Bronchial epithelial cell (primary cell): ENCODE results near the gene IMMT. TPM values are rescaled to one million over a fixed set of nuclear protein-coding genes. Genes with fewer than 3 reads are reported as not detected.

Experiments
- DNase-seq: peaks from one replicate; pipeline ENCODE4 v3.0.0-alpha.2; 2010; ENCODE audit warnings: low read depth
- FAIRE-seq: peaks from 2 replicates; lab custom pipeline; 2011; peaks lifted over from hg19 to GRCh38; lab: Jason Lieb, UNC
- H3K27me3 ChIP-seq: 2 replicates; pipeline ENCODE4 v1.5.1; 2011; ENCODE audit warnings: low read length; ENCODE audit not compliant: control insufficient read depth, insufficient read depth
- H3K36me3 ChIP-seq: 2 replicates; pipeline ENCODE4 v1.5.1; 2011; ENCODE audit warnings: low read length; ENCODE audit not compliant: control insufficient read depth, insufficient read depth
- H3K4me3 ChIP-seq: 2 replicates; pipeline ENCODE4 v1.5.1; 2011; ENCODE audit warnings: mild to moderate bottlenecking, low read depth, low read length, control low read depth
- CTCF ChIP-seq: IDR thresholded peaks from 2 replicates; pipeline ENCODE4 v1.5.1; 2011; ENCODE audit warnings: mild to moderate bottlenecking, moderate library complexity, low read length, control low read depth, inconsistent platforms; ENCODE audit not compliant: insufficient read depth, severe bottlenecking
- total RNA-seq: library from RNA; depleted of rRNA; stranded (reverse); fragments of >200 nt; gene quantifications from 2 replicates; pipeline ENCODE4 v1.2.1, GENCODE V29; 2014

IMMT gene
- total RNA-seq, 1 donor from 2014 or later = 32.4 TPM

DNA sequence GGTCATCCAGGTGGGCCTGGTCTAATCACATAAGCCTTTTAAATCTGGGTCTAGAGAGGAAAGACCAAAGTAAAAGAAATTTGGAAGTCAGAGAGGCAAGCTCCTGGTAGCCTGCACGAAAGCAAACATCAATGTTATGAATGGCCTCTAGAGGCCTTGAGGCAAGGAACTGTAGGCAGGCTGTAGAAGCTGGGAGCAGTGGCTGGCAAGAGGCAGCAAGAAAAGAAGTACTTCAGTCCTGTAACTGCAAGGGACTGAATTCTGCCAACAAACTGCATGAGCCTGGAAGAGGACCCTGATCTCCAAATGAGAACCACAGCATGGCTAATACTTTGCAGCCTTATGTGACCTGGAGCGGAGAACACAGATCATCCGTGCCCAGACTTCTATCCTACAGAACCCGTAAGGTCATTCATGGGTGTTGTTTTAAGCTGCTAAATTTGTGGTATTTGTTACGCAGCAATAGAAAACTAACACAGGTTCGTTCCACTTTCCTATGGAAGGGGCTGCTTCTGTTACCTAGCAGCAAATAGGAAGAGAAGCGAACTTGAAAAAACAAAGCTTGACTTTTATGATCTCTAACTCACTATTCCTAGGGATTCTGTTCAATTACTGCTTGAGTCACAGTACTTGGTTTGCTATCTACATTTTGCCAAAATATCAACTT is 1.2 kb downstream of the IMMT start:
- no peak for DNase-seq
- peak overlapping the region; percentile 83 for H3K4me3 ChIP-seq
- no peak for TF ChIP-seq CTCF

GRCh38 chr2:86189782-86190416 is 5.4 kb downstream of the IMMT start:
- no peak overlapping the region for H3K4me3 ChIP-seq
- no peak for TF ChIP-seq CTCF
- no peak for DNase-seq
- no peaks in the 10 kb centered on the region for H3K27me3 ChIP-seq
- FAIRE-seq = no peak
- peaks cover 3% of the 10 kb centered on the region for H3K36me3 ChIP-seq

More for the DNA sequence above, 1.2 kb downstream of the IMMT start:
- FAIRE-seq = no peak
- Histone ChIP-seq H3K36me3 (peaks cover 3% of the 10 kb centered on the region), H3K27me3 (no peaks in the 10 kb centered on the region)

- no peak overlapping the region for H3K4me3 ChIP-seq
- FAIRE-seq = no peak
- no peaks in the 10 kb centered on the region for H3K27me3 ChIP-seq
- no peak for TF ChIP-seq CTCF
- H3K36me3 ChIP-seq = peaks cover 3% of the 10 kb centered on the region
- DNase-seq = no peak
Measured at GRCh38 chr2:86186431-86186830, 8.8 kb downstream of the IMMT start.

- Histone ChIP-seq H3K27me3 (no peaks in the 10 kb centered on the region), H3K36me3 (peaks cover 4% of the 10 kb centered on the region), H3K4me3 (no peak overlapping the region)
- no peak for FAIRE-seq
- TF ChIP-seq CTCF = no peak
- DNase-seq = no peak
Measured at GRCh38 chr2:86185517-86186212, 9.6 kb downstream of the IMMT start.

DNA sequence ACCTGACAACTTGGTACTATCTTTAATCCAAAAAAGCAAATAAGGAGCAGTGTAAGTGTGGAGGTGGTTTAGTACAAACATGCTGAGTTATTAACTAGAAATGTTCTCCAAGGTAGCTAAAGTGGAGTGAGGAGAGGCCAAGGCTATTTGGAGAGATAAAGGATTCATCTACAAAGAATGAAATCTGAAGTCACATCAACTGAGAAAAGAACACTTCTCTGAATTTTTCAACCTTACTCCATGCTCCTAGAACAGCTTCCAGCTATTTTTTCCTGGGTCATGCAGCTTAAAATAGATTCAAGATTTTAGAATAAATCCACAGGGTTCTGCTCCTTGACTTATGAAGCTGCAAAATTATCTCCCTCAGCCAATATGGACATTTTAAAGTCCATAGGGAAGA is 18.7 kb downstream of the IMMT start:
- H3K36me3 ChIP-seq = peaks cover 7% of the 10 kb centered on the region
- FAIRE-seq = no peak
- DNase-seq = no peak
- no peak for TF ChIP-seq CTCF
- no peak overlapping the region for H3K4me3 ChIP-seq
- H3K27me3 ChIP-seq = no peaks in the 10 kb centered on the region
